Karpas-422 (cell line): ENCODE data around the gene CGB3. TPM values are rescaled to one million over a fixed set of nuclear protein-coding genes. Genes with fewer than 3 reads are reported as not detected.
"Not testable (repeated sequence)": the region's sequence is repeated elsewhere in the genome, so short reads cannot be mapped to it uniquely, and the experiment has no call there.

ENCODE experiments used
- DNase-seq: peaks from one replicate; pipeline ENCODE4 v3.0.0-alpha.2; 2015
- H2AFZ ChIP-seq: fragments of 200-600 bp; sonication (generic); 2 replicates; pipeline ENCODE4 v1.6.1; 2014; ENCODE audit warnings: antibody characterized with exemption, low read length, mixed read lengths
- H3K27ac ChIP-seq: fragments of 200-600 bp; sonication (generic); 2 replicates; pipeline ENCODE4 v1.5.1; 2014; ENCODE audit warnings: mild to moderate bottlenecking, low read length, moderate library complexity
- H3K27me3 ChIP-seq: fragments of 200-600 bp; sonication (generic); 2 replicates; pipeline ENCODE4 v1.6.1; 2014; ENCODE audit warnings: low read length, mixed read lengths
- H3K36me3 ChIP-seq: fragments of 200-600 bp; sonication (generic); 2 replicates; pipeline ENCODE4 v1.6.1; 2014; ENCODE audit warnings: low read length, mixed read lengths; ENCODE audit not compliant: insufficient read depth
- H3K4me1 ChIP-seq: fragments of 200-600 bp; sonication (generic); 2 replicates; pipeline ENCODE4 v1.6.1; 2014; ENCODE audit warnings: mild to moderate bottlenecking, low read length, mixed read lengths
- H3K4me2 ChIP-seq: fragments of 200-600 bp; sonication (generic); 2 replicates; pipeline ENCODE4 v1.6.1; 2014; ENCODE audit warnings: low read length, low read depth, mild to moderate bottlenecking; ENCODE audit not compliant: poor library complexity, severe bottlenecking
- H3K4me3 ChIP-seq: fragments of 200-600 bp; sonication (generic); 2 replicates; pipeline ENCODE4 v1.5.1; 2014; ENCODE audit warnings: mild to moderate bottlenecking, antibody characterized with exemption, low read length, mixed read lengths
- H3K79me2 ChIP-seq: fragments of 200-600 bp; sonication (generic); 2 replicates; pipeline ENCODE4 v1.6.1; 2014; ENCODE audit warnings: mild to moderate bottlenecking, low read length, mixed read lengths
- H3K9ac ChIP-seq: fragments of 200-600 bp; sonication (generic); 2 replicates; pipeline ENCODE4 v1.6.0; 2014; ENCODE audit warnings: low read length
- H3K9me2 ChIP-seq: fragments of 200-600 bp; sonication (generic), shearing (Covaris generic); replicated peaks from 2 replicates; pipeline ENCODE4 v1.6.0; 2014; ENCODE audit warnings: mild to moderate bottlenecking, low read length, moderate library complexity; ENCODE audit not compliant: insufficient read depth
- H3K9me3 ChIP-seq: fragments of 300-700, 200-600 bp; sonication (generic); 2 replicates; pipeline ENCODE4 v1.6.1; 2014; ENCODE audit warnings: low read length, mixed read lengths
- H4K20me1 ChIP-seq: fragments of 200-600 bp; sonication (generic); 2 replicates; pipeline ENCODE4 v1.6.1; 2014; ENCODE audit warnings: mild to moderate bottlenecking, antibody characterized with exemption, low read length, low read depth; ENCODE audit not compliant: insufficient read depth
- total RNA-seq: library from RNA; depleted of rRNA; stranded (reverse); fragments of >200 nt; shearing (Covaris generic); gene quantifications from 2 replicates; pipeline ENCODE4 v1.2.3, GENCODE V29; 2014; ENCODE audit warnings: low replicate concordance; rRNA removed

CGB3 gene
- not detected in 2 replicates for total RNA-seq

GRCh38 chr19:49024233-49024632, at the start of gene CGB3:
Gene CGB3 (minus strand): TSS chr19:49024333. CDS start chr19:49023971, 362 bp downstream.
- H3K27me3 ChIP-seq, DNase-seq, H3K4me3 ChIP-seq, H3K27ac ChIP-seq, H3K4me2 ChIP-seq, H3K9me2 ChIP-seq, H3K79me2 ChIP-seq, H3K9ac ChIP-seq, H3K36me3 ChIP-seq, H2AFZ ChIP-seq, H3K9me3 ChIP-seq: not testable (repeated sequence)
- Histone ChIP-seq H4K20me1 (peaks cover 22% of the 10 kb centered on the region; the same call in 1 of the 2 replicates), H3K4me1 (peaks cover 12% of the 10 kb centered on the region)

GRCh38 chr19:49071860-49072547, 47.9 kb upstream of the CGB3 start:
- DNase-seq, result no peak
- Histone ChIP-seq H3K27ac (no peak overlapping the region), H3K9me3 (no peaks in the 10 kb centered on the region), H3K4me3 (no peak overlapping the region), H3K9ac (no peak overlapping the region), H3K79me2 (no peaks in the 10 kb centered on the region), H3K4me1 (no peaks in the 10 kb centered on the region), H4K20me1 (no peaks in the 10 kb centered on the region), H3K4me2 (no peak overlapping the region), H3K27me3 (no peaks in the 10 kb centered on the region), H3K9me2 (0 out of 2 replicates have a peak, but pooled peaks cover 5% of the 10 kb centered on the region), H2AFZ (no peak overlapping the region), H3K36me3 (no peaks in the 10 kb centered on the region)

GRCh38 chr19:49070416-49070815, 46.3 kb upstream of the CGB3 start:
- no peak overlapping the region for H3K4me2 ChIP-seq
- no peaks in the 10 kb centered on the region for H3K36me3 ChIP-seq
- H3K9me2 ChIP-seq, result 0 out of 2 replicates have a peak, but pooled peaks cover 5% of the 10 kb centered on the region
- H3K27ac ChIP-seq, result no peak overlapping the region
- no peak for DNase-seq
- no peaks in the 10 kb centered on the region for H3K27me3 ChIP-seq
- H2AFZ ChIP-seq, result no peak overlapping the region
- no peaks in the 10 kb centered on the region for H4K20me1 ChIP-seq
- H3K9ac ChIP-seq, result no peak overlapping the region
- no peaks in the 10 kb centered on the region for H3K79me2 ChIP-seq
- no peaks in the 10 kb centered on the region for H3K4me1 ChIP-seq
- H3K9me3 ChIP-seq, result no peaks in the 10 kb centered on the region
- no peak overlapping the region for H3K4me3 ChIP-seq

GRCh38 chr19:49069026-49069425, 44.9 kb upstream of the CGB3 start:
- Histone ChIP-seq H3K27ac (no peak overlapping the region), H3K27me3 (no peaks in the 10 kb centered on the region), H3K36me3 (no peaks in the 10 kb centered on the region), H3K9me2 (0 out of 2 replicates have a peak, but pooled peaks cover 5% of the 10 kb centered on the region), H3K9me3 (no peaks in the 10 kb centered on the region), H3K79me2 (no peaks in the 10 kb centered on the region), H2AFZ (no peak overlapping the region), H3K9ac (no peak overlapping the region), H4K20me1 (no peaks in the 10 kb centered on the region), H3K4me2 (no peak overlapping the region), H3K4me3 (no peak overlapping the region), H3K4me1 (no peaks in the 10 kb centered on the region)
- DNase-seq, result no peak

GRCh38 chr19:49067554-49067953, 43.4 kb upstream of the CGB3 start:
- H3K79me2 ChIP-seq, result no peaks in the 10 kb centered on the region
- no peak overlapping the region for H3K27ac ChIP-seq
- H3K36me3 ChIP-seq, result no peaks in the 10 kb centered on the region
- H3K4me1 ChIP-seq, result no peaks in the 10 kb centered on the region
- H3K27me3 ChIP-seq, result no peaks in the 10 kb centered on the region
- H3K4me3 ChIP-seq, result no peak overlapping the region
- H3K4me2 ChIP-seq, result no peak overlapping the region
- no peak overlapping the region for H3K9ac ChIP-seq
- no peak overlapping the region for H2AFZ ChIP-seq
- 0 out of 2 replicates have a peak, but pooled peaks cover 5% of the 10 kb centered on the region for H3K9me2 ChIP-seq
- DNase-seq, result no peak
- no peaks in the 10 kb centered on the region for H3K9me3 ChIP-seq
- no peaks in the 10 kb centered on the region for H4K20me1 ChIP-seq

GRCh38 chr19:49065905-49066512, 41.9 kb upstream of the CGB3 start:
- no peaks in the 10 kb centered on the region for H3K4me1 ChIP-seq
- no peak for DNase-seq
- no peaks in the 10 kb centered on the region for H3K27me3 ChIP-seq
- no peak overlapping the region for H3K4me2 ChIP-seq
- no peaks in the 10 kb centered on the region for H4K20me1 ChIP-seq
- no peaks in the 10 kb centered on the region for H3K9me3 ChIP-seq
- H3K79me2 ChIP-seq, result no peaks in the 10 kb centered on the region
- no peak overlapping the region for H3K27ac ChIP-seq
- no peak overlapping the region for H2AFZ ChIP-seq
- no peaks in the 10 kb centered on the region for H3K36me3 ChIP-seq
- H3K9ac ChIP-seq, result no peak overlapping the region
- 0 out of 2 replicates have a peak, but pooled peaks cover 5% of the 10 kb centered on the region for H3K9me2 ChIP-seq
- H3K4me3 ChIP-seq, result no peak overlapping the region

- no peak within 1 kb of the TSS for H2AFZ ChIP-seq
- H3K4me3 ChIP-seq, result no peak within 1 kb of the TSS
- H3K9ac ChIP-seq, result no peak within 1 kb of the TSS
- H3K9me2 ChIP-seq, result 0 out of 2 replicates have a peak, but pooled peaks cover 5% of the 10 kb centered on the region
- no peaks in the 10 kb centered on the region for H3K9me3 ChIP-seq
- no peak within 1 kb of the TSS for H3K4me2 ChIP-seq
- H3K79me2 ChIP-seq, result no peaks in the 10 kb centered on the region
- no peaks in the 10 kb centered on the region for H3K36me3 ChIP-seq
- no peak for DNase-seq
- no peaks in the 10 kb centered on the region for H3K27me3 ChIP-seq
- no peaks in the 10 kb centered on the region for H3K4me1 ChIP-seq
- no peaks in the 10 kb centered on the region for H4K20me1 ChIP-seq
- H3K27ac ChIP-seq, result no peak within 1 kb of the TSS
Measured at GRCh38 chr19:49064768-49065611, 40.9 kb upstream of the CGB3 start, which contains the start of gene NTF4. Gene NTF4 (minus strand): TSS chr19:49064818. CDS start chr19:49061997, 2,821 bp downstream.
